ENCODE data around the gene RGR. TPM values are rescaled to one million over a fixed set of nuclear protein-coding genes. Genes with fewer than 3 reads are reported as not detected.

The RGR gene
- total RNA-seq, 4 donors from 2014 or later = 0.08 TPM; not detected in 3

DNA sequence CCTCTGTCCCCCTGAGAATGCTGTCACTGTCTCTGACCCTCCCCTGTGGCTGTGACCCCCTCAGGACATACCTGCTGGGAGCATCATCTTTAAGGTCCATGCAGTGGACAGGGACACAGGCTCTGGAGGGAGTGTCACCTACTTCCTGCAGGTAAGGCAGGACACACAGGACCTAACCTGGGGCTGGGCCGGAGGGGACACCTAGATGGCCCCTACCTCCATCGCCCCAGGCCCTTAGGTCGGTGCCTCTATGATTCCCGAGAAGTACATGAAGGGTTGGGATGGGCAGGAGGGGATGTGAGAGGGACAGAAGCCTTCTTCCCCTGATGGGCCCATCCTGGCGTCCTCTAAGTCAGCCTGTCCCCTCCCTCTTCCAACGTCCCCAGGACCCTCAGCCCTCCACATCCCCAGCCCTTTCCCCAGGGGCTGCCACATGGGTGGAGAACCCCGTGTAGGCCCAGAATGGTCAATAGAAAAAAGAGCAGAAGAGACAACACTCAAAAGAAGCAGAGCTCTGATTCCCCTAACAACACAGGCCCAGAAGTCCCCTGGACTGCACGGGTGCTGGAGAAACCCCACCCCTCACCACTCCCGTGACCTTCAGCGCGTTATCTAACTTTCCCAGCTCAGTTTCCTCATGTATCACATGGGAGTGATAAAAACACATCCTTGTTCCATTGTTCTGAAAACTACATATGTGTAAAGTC is 44.2 kb upstream of the RGR start:
- intact Hi-C loops (cut with DNase I; ENCODE audit: low total_unique reads) = loop anchor here (5.0 kb wide), 1 partner anchor 48 kb away; no protein-coding TSS in a partner anchor
- WGBS, 2 donors = 75 to 76% methylated on average over 9 to 10 of the region's 11 CpGs
- no peak for DNase-seq (ENCODE audit: low spot score in 2 of 2)
- H3K4me3 ChIP-seq (ENCODE audit: low read depth, poor library complexity, severe bottlenecking) = no peak overlapping the region
- TF ChIP-seq, protein P1, sequence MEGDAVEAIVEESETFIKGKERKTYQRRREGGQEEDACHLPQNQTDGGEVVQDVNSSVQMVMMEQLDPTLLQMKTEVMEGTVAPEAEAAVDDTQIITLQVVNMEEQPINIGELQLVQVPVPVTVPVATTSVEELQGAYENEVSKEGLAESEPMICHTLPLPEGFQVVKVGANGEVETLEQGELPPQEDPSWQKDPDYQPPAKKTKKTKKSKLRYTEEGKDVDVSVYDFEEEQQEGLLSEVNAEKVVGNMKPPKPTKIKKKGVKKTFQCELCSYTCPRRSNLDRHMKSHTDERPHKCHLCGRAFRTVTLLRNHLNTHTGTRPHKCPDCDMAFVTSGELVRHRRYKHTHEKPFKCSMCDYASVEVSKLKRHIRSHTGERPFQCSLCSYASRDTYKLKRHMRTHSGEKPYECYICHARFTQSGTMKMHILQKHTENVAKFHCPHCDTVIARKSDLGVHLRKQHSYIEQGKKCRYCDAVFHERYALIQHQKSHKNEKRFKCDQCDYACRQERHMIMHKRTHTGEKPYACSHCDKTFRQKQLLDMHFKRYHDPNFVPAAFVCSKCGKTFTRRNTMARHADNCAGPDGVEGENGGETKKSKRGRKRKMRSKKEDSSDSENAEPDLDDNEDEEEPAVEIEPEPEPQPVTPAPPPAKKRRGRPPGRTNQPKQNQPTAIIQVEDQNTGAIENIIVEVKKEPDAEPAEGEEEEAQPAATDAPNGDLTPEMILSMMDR (IDR thresholded peaks at IDR 0.05) = no peak
- TF ChIP-seq POLR2A (IDR thresholded peaks at IDR 0.05) = no peak

DNA sequence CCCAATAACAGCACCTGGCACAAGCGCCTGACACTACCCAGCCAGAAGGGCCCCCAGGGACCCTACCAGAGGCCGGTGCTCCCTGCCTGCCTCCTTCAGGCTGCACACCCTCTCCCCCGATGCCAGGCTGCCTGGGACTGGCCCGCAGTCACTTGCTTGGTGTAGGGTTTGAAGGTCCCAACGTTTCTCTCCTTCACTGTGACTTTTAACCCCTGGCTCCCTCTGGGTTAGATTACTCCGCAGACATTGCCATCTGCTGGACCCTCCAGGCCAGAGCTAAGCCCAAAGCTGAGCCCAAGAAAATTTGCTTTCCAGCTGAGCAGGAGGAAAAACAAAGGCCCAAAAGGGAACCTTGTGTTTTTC is 43.6 kb upstream of the RGR start:
- H3K4me3 ChIP-seq (ENCODE audit: low read depth, poor library complexity, severe bottlenecking) = no peak overlapping the region
- TF ChIP-seq, protein P1 (IDR thresholded peaks at IDR 0.05) = no peak
- no peak for TF ChIP-seq POLR2A (IDR thresholded peaks at IDR 0.05)
- 63 to 76% methylated on average over 6 of the region's 6 CpGs for WGBS, 2 donors
- no peak for DNase-seq (ENCODE audit: low spot score in 2 of 2)
- intact Hi-C loops (cut with DNase I; ENCODE audit: low total_unique reads) = loop anchor here (5.0 kb wide), 1 partner anchor 49 kb away; no protein-coding TSS in a partner anchor

DNA sequence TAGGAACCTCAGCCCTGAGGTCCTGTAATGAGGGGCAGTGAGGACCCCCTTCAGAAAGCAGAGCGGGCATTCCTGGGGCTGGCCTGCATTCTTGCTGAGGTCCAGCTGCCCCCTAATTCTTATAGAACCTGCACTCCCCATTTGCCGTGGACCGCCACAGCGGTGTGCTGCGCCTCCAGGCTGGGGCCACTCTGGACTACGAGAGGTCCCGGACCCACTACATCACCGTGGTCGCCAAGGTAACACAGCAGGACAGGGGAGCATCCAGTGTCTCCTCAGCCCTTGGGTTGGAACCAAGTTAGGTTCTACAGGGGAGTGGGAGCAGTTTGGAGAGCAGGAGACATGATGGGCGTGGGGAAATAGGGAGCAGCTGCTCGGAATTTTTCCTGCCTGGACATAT is 43.2 kb upstream of the RGR start:
- peak in 1 of 2 donors; percentile 79 for DNase-seq (ENCODE audit: low spot score in 2 of 2)
- WGBS, 2 donors = 84 to 95% methylated on average over 11 of the region's 11 CpGs
- intact Hi-C loops (cut with DNase I; ENCODE audit: low total_unique reads) = loop anchor here (5.0 kb wide), 1 partner anchor 49 kb away; no protein-coding TSS in a partner anchor
- no peak overlapping the region for H3K4me3 ChIP-seq (ENCODE audit: low read depth, poor library complexity, severe bottlenecking)
- no peak for TF ChIP-seq POLR2A (IDR thresholded peaks at IDR 0.05)
- TF ChIP-seq, protein P1 (IDR thresholded peaks at IDR 0.05) = no peak

DNA sequence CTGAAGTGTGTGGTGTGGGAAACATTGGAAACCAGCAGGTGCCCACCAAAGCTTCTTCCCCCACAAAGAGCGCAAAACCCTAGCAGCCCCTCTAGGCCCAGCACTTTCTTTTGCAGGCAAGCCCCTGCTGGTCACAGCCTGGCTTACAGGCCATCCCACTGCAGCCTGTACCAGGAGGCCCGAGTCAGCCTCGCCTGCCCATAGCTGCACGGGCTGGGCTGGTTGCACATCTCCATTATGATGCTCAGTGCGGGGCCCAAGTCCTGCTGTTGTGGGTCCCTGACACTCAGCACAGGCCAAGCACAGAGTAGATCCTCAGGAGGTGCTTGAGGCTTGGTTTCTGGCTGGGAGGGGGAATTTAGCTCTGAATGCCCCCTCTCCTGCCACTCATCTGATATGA is 42.5 kb upstream of the RGR start:
- 83 to 89% methylated on average over 5 of the region's 5 CpGs for WGBS, 2 donors
- intact Hi-C loops (cut with DNase I; ENCODE audit: low total_unique reads) = loop anchor here (5.0 kb wide), 1 partner anchor 50 kb away; no protein-coding TSS in a partner anchor
- H3K4me3 ChIP-seq (ENCODE audit: low read depth, poor library complexity, severe bottlenecking) = no peak overlapping the region
- TF ChIP-seq, protein P1 (IDR thresholded peaks at IDR 0.05) = no peak
- TF ChIP-seq POLR2A (IDR thresholded peaks at IDR 0.05) = no peak
- DNase-seq (ENCODE audit: low spot score in 2 of 2) = peak in 1 of 2 donors; percentile 82

DNA sequence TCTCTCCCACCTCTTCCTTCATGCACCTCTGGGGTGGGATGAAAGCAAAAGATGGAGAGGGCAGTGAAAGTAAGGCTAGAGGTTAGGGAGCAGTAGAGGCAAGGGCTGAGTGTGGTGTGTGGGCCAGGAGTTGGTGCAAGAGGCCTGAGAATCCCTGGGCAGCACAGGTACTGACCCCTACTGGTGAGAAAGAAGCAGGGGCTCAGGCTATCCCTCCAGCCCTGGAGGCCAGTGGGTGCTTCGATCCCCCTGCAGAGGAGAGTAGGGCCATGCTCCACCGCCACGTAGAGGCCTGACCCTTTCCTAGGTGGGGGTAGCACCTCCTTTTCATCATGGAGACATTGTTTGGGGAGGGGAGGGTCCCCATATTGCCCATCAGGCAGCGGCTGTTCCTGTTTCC is 40.7 kb upstream of the RGR start:
- WGBS, 2 donors = 82 to 95% methylated on average over 3 to 4 of the region's 4 CpGs
- intact Hi-C loops (cut with DNase I; ENCODE audit: low total_unique reads) = loop anchor here (5.0 kb wide), 1 partner anchor 52 kb away; no protein-coding TSS in a partner anchor
- no peak overlapping the region for H3K4me3 ChIP-seq (ENCODE audit: low read depth, poor library complexity, severe bottlenecking)
- TF ChIP-seq POLR2A (IDR thresholded peaks at IDR 0.05) = no peak
- TF ChIP-seq, protein P1 (IDR thresholded peaks at IDR 0.05) = no peak
- DNase-seq (ENCODE audit: low spot score in 2 of 2) = no peak
